ENCODE data around the gene ADCY2.

ADCY2 gene

GRCh38 chr5:7388553-7388952, 7.4 kb upstream of the ADCY2 start:
- no peak for TF ChIP-seq SPI1 (IDR thresholded peaks at IDR 0.05; ENCODE audit: borderline replicate concordance, low read depth)

GRCh38 chr5:7391215-7391614, 4.7 kb upstream of the ADCY2 start:
- TF ChIP-seq REST (IDR thresholded peaks at IDR 0.05; ENCODE audit: insufficient replicate concordance, low read depth) (no peak), SPI1 (IDR thresholded peaks at IDR 0.05; ENCODE audit: borderline replicate concordance, low read depth) (no peak), CTCF (IDR thresholded peaks at IDR 0.05; ENCODE audit: insufficient read depth, low read length) (no peak), GABPA (IDR thresholded peaks at IDR 0.05; ENCODE audit: low read depth) (no peak), POLR2AphosphoS5 (IDR thresholded peaks at IDR 0.05; ENCODE audit: low read depth) (no peak)
- peaks cover 17% of the 10 kb centered on the region for H3K27me3 ChIP-seq (ENCODE audit: insufficient read depth, poor library complexity, severe bottlenecking)
- H3K27ac ChIP-seq (replicated peaks), result no peak overlapping the region
- H3K4me3 ChIP-seq (replicated peaks; ENCODE audit: insufficient read depth, low read length), result no peak overlapping the region
- no peak for DNase-seq (ENCODE audit: low read depth in 1 of 2, low spot score in 1 of 2)

More at GRCh38 chr5:7388553-7388952, 7.4 kb upstream of the ADCY2 start:
- Histone ChIP-seq H3K27me3 (ENCODE audit: insufficient read depth, poor library complexity, severe bottlenecking) (no peaks in the 10 kb centered on the region), H3K4me3 (replicated peaks; ENCODE audit: insufficient read depth, low read length) (no peak overlapping the region), H3K27ac (replicated peaks) (no peak overlapping the region)
- DNase-seq (ENCODE audit: low read depth in 1 of 2, low spot score in 1 of 2), result no peak

- Histone ChIP-seq H3K4me3 (replicated peaks; ENCODE audit: insufficient read depth, low read length) (no peak overlapping the region), H3K27ac (replicated peaks) (no peak overlapping the region), H3K27me3 (ENCODE audit: insufficient read depth, poor library complexity, severe bottlenecking) (peaks cover 22% of the 10 kb centered on the region)
- TF ChIP-seq CTCF (IDR thresholded peaks at IDR 0.05; ENCODE audit: insufficient read depth, low read length) (no peak), GABPA (IDR thresholded peaks at IDR 0.05; ENCODE audit: low read depth) (no peak), POLR2AphosphoS5 (IDR thresholded peaks at IDR 0.05; ENCODE audit: low read depth) (no peak), REST (IDR thresholded peaks at IDR 0.05; ENCODE audit: insufficient replicate concordance, low read depth) (no peak)
- DNase-seq (ENCODE audit: low read depth in 1 of 2, low spot score in 1 of 2), result no peak
Measured at GRCh38 chr5:7391814-7392692, 3.9 kb upstream of the ADCY2 start.

- DNase-seq (ENCODE audit: low read depth in 1 of 2, low spot score in 1 of 2), result no peak
- H3K27me3 ChIP-seq (ENCODE audit: insufficient read depth, poor library complexity, severe bottlenecking), result peaks cover 25% of the 10 kb centered on the region
- H3K4me3 ChIP-seq (replicated peaks; ENCODE audit: insufficient read depth, low read length), result no peak overlapping the region
- TF ChIP-seq GABPA (IDR thresholded peaks at IDR 0.05; ENCODE audit: low read depth), result no peak
- no peak for TF ChIP-seq REST (IDR thresholded peaks at IDR 0.05; ENCODE audit: insufficient replicate concordance, low read depth)
- no peak for TF ChIP-seq POLR2AphosphoS5 (IDR thresholded peaks at IDR 0.05; ENCODE audit: low read depth)
- no peak for TF ChIP-seq SPI1 (IDR thresholded peaks at IDR 0.05; ENCODE audit: borderline replicate concordance, low read depth)
- no peak for TF ChIP-seq CTCF (IDR thresholded peaks at IDR 0.05; ENCODE audit: insufficient read depth, low read length)
- no peak overlapping the region for H3K27ac ChIP-seq (replicated peaks)
Measured at GRCh38 chr5:7392693-7393024, 3.3 kb upstream of the ADCY2 start.

Measured in HL-60 (cell line).